A204.1 (cell line): ENCODE results near the gene HOOK2.

Experiments used
- FAIRE-seq: peaks from 2 replicates; lab custom pipeline; 2012; peaks lifted over from hg19 to GRCh38; lab: Jason Lieb, UNC

Gene HOOK2

DNA sequence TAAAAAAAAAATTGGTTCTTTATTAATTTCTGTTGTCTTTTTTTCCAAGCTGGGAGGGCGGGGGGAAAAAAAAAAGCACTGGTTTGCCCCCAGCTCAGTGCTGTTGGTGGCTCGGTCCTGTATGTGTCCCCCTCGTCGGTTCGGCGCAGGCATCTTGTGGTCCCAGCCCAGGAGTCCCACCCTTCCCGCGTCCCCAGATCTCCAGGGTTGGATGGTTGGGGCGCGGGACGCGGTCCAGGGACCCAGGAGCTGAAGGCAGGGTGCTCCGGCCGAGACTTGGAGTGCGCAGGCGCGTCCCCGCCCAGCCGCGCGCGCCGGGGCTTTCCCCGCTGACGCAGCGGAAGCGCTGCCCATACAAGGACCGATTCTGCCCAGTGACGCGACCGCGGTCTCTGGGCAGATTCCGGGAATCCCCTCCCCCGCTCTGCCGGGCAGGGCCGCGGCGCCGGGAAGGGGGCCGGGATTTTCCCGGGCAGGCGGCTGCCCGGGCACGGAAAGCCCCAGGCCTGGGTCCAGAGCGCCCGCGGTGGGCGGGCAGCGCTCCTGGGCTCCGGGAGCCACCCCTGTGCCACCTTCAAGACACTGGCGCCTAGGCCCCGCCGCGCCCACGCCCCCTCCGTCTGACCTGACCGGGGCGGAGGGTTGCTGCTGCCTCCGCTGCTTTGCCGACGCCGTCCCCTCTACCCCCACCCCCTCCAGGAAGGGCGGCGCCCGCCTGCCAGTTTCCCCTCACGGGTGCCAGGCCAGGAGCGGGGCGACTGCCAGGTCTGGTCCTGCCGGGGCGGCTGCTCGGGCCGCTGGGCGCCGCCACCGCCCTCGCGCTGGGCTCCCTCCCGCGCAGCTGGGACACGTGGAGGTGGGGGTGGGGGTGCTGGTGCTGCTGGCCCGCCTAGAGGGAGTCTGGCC is 18.2 kb upstream of the HOOK2 start:
- FAIRE-seq, result no peak

GRCh38 chr19:12792853-12793289 is 17.5 kb upstream of the HOOK2 start:
- FAIRE-seq, result no peak

- FAIRE-seq, result no peak
Observed at GRCh38 chr19:12792051-12792852, 16.9 kb upstream of the HOOK2 start.

- no peak for FAIRE-seq
Observed at GRCh38 chr19:12791345-12792050, 16.1 kb upstream of the HOOK2 start, which contains the start of gene JUNB. Gene JUNB (plus strand): TSS chr19:12791486. CDS start chr19:12791772, 286 bp downstream.

DNA sequence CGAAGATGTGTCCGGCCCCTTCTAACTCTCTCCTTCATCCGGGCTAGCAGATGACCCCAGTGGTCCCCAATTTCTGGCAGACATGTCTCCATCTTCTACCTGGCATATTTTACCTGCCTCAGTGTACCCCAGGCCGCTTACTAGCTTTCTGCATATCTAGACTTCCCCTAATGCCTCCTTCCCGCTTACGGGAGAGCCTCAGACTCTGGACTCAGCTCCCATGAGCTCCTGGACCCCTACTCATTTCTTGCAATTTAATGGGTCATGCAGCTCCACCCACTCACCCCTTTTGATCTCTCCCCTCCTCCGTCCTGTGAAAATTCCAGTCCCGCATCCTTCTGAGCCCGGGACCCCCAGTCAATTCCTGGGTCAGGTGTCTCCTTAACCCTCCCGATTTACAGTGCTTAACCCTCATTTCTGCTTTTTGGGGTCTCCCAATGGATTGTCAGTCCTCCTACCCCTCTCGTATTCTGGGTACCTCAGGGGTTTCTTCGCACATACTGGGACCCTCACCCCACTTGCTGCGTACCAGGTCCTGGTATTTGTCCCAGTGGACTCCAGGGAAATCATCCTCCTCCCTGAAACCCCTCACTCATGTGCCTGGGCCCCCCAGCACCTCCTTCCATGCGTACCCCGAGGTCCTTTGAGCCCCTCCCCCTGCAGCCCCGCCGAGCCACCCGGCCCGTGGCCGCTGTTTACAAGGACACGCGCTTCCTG is 15.4 kb upstream of the HOOK2 start:
- no peak for FAIRE-seq

GRCh38 chr19:12789904-12790619 is 14.7 kb upstream of the HOOK2 start:
- FAIRE-seq, result no peak

DNA sequence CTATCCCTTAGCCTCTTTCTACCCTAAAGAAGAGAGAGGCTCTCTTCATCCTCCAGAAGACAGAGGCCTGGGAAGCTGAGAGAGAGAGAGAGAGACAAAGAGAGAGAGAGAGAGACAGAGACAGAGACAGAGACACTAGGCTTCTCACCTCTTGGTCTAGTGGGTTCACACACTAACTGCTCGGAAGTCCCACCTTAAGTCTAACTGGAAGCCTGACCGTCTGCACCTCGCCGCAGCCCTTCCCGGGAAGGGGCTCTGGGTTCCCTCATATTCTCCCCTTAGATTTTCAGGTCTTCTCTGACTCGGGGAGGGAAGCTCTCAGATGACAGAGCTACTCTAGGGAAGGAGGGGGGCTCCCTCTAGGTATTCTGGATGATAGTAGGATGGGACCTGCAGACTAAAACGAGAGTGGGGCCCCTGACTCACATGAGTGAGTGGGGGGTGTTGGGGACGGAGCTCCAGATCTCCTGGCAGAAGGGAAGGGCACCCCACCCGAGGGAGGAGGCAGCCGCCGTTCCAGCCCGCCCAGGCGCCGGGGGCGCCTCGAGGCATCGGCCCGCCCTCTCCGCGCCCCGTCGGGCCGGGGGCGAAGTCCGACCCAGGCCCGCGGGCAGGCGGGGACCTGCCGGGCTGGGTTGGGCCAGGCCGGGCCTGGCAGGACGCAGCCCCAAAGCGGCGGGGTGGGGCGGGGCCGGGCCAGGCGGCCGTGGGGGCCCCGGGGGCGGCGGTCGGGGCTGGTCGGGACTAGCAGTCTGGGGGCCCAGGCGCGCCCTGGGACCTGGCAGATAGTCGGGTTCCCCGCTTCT is 13.9 kb upstream of the HOOK2 start:
- no peak for FAIRE-seq

DNA sequence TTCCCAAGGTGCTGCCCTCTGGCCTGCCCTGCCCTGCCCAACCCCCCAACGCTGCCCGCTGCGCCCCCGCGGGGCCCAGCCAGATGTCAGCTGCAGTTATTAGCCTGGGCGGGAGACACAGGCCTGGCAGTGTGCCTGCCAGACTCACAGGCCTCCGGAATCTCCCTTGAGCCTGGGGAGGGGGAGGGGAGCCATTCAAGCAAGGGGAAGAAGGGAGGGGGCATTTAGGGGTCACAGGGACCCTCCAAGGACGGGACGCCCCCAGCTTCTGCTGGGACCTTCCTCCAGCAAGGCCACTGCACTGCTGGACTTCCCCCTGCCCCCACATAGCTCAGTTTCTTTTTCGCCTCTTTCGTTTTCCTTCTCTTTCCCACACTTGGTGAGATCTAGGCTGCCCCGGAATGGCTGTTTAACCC is 13.3 kb upstream of the HOOK2 start:
- FAIRE-seq, result no peak

- FAIRE-seq, result no peak
Observed at GRCh38 chr19:12788042-12788681, 12.8 kb upstream of the HOOK2 start.

- FAIRE-seq, result no peak
Observed at GRCh38 chr19:12787458-12787857, 12.1 kb upstream of the HOOK2 start.

DNA sequence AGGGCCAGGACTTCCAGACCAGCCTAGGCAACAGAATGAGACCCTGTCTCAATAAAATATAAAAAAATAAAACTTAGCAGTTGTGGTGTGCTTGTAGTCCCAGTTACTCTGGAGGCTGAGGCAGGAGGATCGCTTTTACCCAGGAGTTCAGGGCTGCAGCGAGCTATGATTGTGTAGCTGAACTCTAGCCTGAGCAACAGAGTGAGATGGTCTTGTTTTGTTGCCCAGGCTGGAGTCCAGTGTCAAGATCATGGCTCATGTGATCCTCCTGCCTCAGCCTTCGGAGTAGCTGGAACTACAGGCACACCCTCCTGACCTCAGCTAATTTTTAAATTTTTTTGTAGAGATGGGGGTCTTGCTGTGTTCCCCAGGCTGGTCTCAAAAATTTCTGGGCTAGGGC is 11.6 kb upstream of the HOOK2 start:
- FAIRE-seq, result no peak

DNA sequence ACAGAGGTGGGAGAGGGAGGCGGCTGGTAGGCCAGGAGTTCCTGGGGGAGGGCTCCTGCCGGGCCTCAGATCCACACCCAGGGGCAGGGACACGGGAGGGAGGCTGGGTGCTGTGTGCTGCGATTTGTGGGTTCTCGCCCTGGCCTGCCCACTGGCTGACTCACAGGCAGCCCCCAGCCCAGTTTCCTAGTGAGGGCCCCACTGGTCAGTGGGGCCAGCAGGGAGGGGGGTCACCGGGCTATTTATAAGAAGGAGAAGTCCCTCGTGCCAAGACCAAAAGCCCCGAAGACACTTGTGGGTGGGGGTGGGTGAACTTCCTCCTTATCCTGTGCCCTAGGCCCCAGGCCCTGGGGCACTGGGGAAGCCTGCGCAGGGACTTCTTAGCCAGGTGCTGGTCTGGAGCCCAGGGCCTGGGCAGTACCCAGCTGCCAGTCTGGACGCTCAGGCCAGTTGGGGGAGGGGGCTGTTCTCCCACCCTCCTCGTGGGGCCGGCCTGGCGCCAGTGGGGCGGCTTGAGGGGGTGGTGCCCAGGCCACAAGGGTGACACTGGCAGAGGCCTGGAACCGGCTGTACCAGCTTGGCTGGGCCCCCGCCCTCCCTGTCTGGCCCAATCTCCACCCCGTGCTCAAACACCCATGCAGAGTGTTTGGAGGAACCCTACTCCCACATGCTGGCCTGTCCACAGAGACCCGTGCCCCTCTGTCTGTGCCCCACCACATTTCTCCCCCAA is 11.0 kb upstream of the HOOK2 start:
- no peak for FAIRE-seq

DNA sequence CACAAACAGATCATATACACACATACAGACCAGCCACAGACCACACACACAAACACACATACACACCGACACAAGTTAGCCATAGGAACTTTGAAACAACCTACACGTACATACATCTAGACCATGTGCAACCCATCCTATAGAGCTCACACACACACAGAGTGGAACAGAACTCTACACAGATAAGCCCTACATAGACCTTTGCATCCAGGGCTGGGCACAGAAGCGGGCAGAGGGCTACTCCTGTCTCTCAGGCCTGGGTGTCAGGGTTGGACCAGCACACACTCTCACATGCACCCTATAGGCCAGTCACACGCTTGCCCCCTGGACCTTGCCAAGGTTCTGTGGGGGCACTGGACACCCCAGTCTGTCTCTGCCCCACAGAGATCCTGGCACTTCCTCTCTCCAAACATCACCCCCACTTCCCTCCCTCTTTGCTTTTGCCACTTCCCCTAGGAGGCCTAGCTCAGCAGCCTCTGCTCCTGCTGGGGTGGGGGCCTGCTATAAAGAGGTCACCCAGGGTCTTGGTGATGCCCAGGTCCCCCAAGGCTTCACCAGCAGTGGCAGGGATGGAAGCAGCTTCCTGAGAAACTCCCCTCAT is 10.2 kb upstream of the HOOK2 start:
- no peak for FAIRE-seq

DNA sequence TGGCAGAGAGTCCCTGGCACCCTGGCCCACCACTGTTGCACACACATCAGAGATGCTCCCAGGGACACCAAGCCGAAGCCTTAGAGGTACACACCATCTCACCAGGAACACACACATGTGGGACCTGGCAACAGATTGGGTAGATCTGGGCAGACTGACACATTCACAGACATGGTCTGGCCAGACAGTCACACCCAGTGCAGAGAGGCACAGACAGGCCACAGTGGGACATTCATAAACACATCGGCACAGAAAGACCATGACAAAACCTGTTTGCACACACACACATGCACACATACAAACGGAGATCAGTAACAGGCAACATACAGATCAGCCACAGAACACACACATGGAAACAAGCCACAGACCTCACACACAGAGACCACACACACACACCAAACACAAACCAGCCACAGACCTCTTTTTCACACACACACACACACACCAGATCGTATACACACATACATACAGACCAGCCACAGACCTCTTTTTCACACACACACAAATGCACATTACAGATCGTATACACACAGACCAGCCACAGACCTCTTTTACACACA is 9.6 kb upstream of the HOOK2 start:
- FAIRE-seq, result no peak

- no peak for FAIRE-seq
Observed at GRCh38 chr19:12784394-12784870, 9.1 kb upstream of the HOOK2 start.

GRCh38 chr19:12783849-12784393 is 8.6 kb upstream of the HOOK2 start:
- no peak for FAIRE-seq

GRCh38 chr19:12783291-12783848 is 8.0 kb upstream of the HOOK2 start:
- no peak for FAIRE-seq
